NCI-H510A (cell line): ENCODE measurements around the gene RING1.

Source experiments
- DNase-seq: peaks from one replicate; lab custom pipeline; 2025; lab: John Stamatoyannopoulos, UW

The RING1 gene

GRCh38 chr6:33192671-33193602 lies 15.4 kb upstream of the RING1 start:
- DNase-seq, result no peak

- no peak for DNase-seq
These were observed 14.7 kb upstream of the RING1 start for GRCh38 chr6:33193619-33194018.

- no peak for DNase-seq
These were observed 13.8 kb upstream of the RING1 start for GRCh38 chr6:33194431-33194979.

GRCh38 chr6:33195304-33196165 lies 12.8 kb upstream of the RING1 start:
- no peak for DNase-seq

- DNase-seq, result no peak
These were observed 10.8 kb upstream of the RING1 start for GRCh38 chr6:33197431-33198048.

- DNase-seq, result no peak
These were observed 10.0 kb upstream of the RING1 start for GRCh38 chr6:33198159-33198852.

GRCh38 chr6:33198853-33199436 lies 9.4 kb upstream of the RING1 start:
- no peak for DNase-seq

GRCh38 chr6:33199687-33200218 lies 8.5 kb upstream of the RING1 start:
- peak; percentile 93 for DNase-seq

GRCh38 chr6:33200219-33201146 lies 7.8 kb upstream of the RING1 start, which contains the start of the genes RXRB and SLC39A7:
Gene RXRB (minus strand): TSS chr6:33200665. CDS start chr6:33200476, 189 bp downstream.
Gene SLC39A7 (plus strand): TSS chr6:33200867. CDS start chr6:33201246, 379 bp downstream.
- DNase-seq, result peak; percentile 99

GRCh38 chr6:33201147-33201545 lies 7.2 kb upstream of the RING1 start:
- no peak for DNase-seq

- DNase-seq, result no peak
These were observed 6.4 kb upstream of the RING1 start for GRCh38 chr6:33201935-33202334.

- no peak for DNase-seq
These were observed 5.5 kb upstream of the RING1 start for GRCh38 chr6:33202799-33203198.

- DNase-seq, result no peak
These were observed 4.7 kb upstream of the RING1 start for GRCh38 chr6:33203443-33204164.

- no peak for DNase-seq
These were observed 4.2 kb upstream of the RING1 start for GRCh38 chr6:33204165-33204414.

- DNase-seq, result peak; percentile 96
These were observed 3.7 kb upstream of the RING1 start, which contains the start of gene HSD17B8 for GRCh38 chr6:33204415-33205190. Gene HSD17B8 (plus strand): TSS chr6:33204655. CDS start chr6:33204669, 14 bp downstream.

GRCh38 chr6:33205191-33206026 lies 2.9 kb upstream of the RING1 start:
- DNase-seq, result no peak
